ENCODE data around the gene KCNJ16. TPM values are rescaled to one million over a fixed set of nuclear protein-coding genes. Genes with fewer than 3 reads are reported as not detected.

KCNJ16 gene
- total RNA-seq, 1 donor from 2014 or later, result not detected

GRCh38 chr17:70049801-70050591, 25.0 kb upstream of the KCNJ16 start:
- no peak overlapping the region for H3K4me3 Mint-ChIP-seq
- H3K4me1 Mint-ChIP-seq (ENCODE audit: low read depth), result no peaks in the 10 kb centered on the region
- H3K9me3 Mint-ChIP-seq, result no peaks in the 10 kb centered on the region
- no peak overlapping the region for H3K27ac Mint-ChIP-seq
- DNase-seq (ENCODE audit: low spot score), result no peak
- no peaks in the 10 kb centered on the region for H3K27me3 Mint-ChIP-seq (ENCODE audit: insufficient read depth)
- intact Hi-C loops (cut with micrococcal nuclease), result no loop called here
- H3K36me3 Mint-ChIP-seq (ENCODE audit: low read depth), result no peaks in the 10 kb centered on the region

DNA sequence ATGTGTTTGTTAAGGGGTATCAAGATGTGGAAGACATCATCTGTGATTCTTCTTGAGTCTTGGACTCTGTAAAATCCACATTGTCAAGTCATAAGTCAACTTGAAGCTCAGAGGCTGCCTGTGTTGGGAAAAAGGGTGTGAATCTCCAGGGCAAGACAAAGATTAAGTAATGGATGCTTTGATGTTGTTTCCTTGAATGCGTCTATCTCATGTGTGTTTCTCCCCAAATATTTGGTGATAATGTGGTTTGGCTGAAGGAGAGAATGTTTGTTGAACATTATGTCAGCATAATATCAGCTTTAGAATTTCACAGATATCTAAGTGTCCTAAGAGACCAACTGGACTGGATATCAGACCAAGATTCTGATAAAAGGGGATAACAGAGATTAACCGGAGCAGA, 24.1 kb upstream of the KCNJ16 start:
- no peaks in the 10 kb centered on the region for H3K36me3 Mint-ChIP-seq (ENCODE audit: low read depth)
- H3K4me1 Mint-ChIP-seq (ENCODE audit: low read depth), result no peaks in the 10 kb centered on the region
- intact Hi-C loops (cut with micrococcal nuclease), result no loop called here
- no peak overlapping the region for H3K4me3 Mint-ChIP-seq
- no peaks in the 10 kb centered on the region for H3K27me3 Mint-ChIP-seq (ENCODE audit: insufficient read depth)
- no peak for DNase-seq (ENCODE audit: low spot score)
- H3K27ac Mint-ChIP-seq, result no peak overlapping the region
- H3K9me3 Mint-ChIP-seq, result no peaks in the 10 kb centered on the region

GRCh38 chr17:70053241-70054234, 21.5 kb upstream of the KCNJ16 start:
- no peak for DNase-seq (ENCODE audit: low spot score)
- Mint-ChIP-seq H3K36me3 (ENCODE audit: low read depth) (no peaks in the 10 kb centered on the region), H3K4me3 (no peak overlapping the region), H3K4me1 (ENCODE audit: low read depth) (no peaks in the 10 kb centered on the region), H3K27ac (no peak overlapping the region), H3K27me3 (ENCODE audit: insufficient read depth) (no peaks in the 10 kb centered on the region), H3K9me3 (no peaks in the 10 kb centered on the region)
- intact Hi-C loops (cut with micrococcal nuclease), result no loop called here

DNA sequence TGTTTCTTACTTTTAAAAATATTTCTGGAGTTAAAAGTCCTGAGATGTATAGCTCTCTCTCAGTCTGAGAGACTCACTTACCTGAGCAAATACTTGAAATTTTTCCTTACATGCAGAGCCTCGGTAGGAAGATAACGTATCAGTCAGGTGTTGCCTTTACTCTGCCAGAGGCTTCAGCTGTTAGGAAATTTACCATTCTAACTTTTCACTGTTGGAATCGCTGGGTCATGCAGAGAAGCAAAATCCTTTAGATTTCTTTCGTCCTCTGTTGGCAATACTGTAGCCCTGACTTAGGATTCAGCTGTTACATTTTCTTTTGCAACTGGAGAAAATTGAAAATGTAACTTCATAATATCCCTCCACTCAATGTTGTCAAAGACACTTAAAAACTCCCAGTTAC, 20.0 kb upstream of the KCNJ16 start:
- intact Hi-C loops (cut with micrococcal nuclease), result no loop called here
- peaks cover 6% of the 10 kb centered on the region for H3K4me1 Mint-ChIP-seq (ENCODE audit: low read depth)

DNA sequence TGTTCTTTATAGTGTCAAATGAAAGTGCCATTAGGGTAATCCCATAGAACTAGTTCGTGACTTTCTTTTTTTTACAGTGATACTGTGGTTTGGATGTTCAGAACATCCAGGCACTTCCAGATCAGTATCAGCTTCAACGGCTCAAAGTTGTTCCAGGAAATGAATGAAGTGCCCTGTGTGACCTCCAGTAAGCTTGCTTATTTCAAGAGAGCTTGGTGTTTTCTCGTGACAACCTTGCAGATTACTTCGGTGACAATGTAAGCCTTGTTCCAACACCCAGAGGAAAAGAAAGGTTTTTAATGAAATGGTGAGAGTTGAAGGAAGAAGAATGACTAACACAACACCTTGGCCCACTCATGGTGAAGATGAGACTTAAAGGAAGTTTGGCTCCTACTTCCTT, 16.0 kb upstream of the KCNJ16 start:
- no peaks in the 10 kb centered on the region for H3K36me3 Mint-ChIP-seq (ENCODE audit: low read depth)
- H3K4me1 Mint-ChIP-seq (ENCODE audit: low read depth), result peaks cover 6% of the 10 kb centered on the region
- intact Hi-C loops (cut with micrococcal nuclease), result no loop called here
- H3K27me3 Mint-ChIP-seq (ENCODE audit: insufficient read depth), result peaks cover 2% of the 10 kb centered on the region
- no peak for DNase-seq (ENCODE audit: low spot score)
- H3K9me3 Mint-ChIP-seq, result no peaks in the 10 kb centered on the region
- H3K27ac Mint-ChIP-seq, result no peak overlapping the region
- no peak overlapping the region for H3K4me3 Mint-ChIP-seq

More for the DNA sequence above, 20.0 kb upstream of the KCNJ16 start:
- Mint-ChIP-seq H3K9me3 (no peaks in the 10 kb centered on the region), H3K27ac (no peak overlapping the region), H3K36me3 (ENCODE audit: low read depth) (no peaks in the 10 kb centered on the region), H3K27me3 (ENCODE audit: insufficient read depth) (no peaks in the 10 kb centered on the region), H3K4me3 (no peak overlapping the region)
- no peak for DNase-seq (ENCODE audit: low spot score)

DNA sequence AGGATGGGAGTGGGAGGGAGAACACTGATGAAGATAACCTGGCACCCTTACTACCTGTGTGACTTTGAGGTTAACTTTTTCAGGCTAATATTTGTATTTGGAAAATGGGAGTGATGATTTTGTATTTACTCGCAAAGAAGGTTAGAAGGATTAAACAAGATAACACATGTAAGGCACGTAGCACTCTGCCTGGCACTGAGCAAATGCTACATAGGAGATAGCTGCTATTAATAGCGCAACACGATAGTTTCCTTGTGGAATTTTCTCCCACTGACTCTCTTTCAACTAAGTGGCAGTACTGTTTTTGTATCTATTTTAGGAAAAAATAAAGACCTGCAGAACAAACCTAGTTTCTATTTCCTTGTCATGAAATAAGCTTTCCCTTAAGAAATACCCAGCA, 15.4 kb upstream of the KCNJ16 start:
- H3K4me3 Mint-ChIP-seq, result no peak overlapping the region
- intact Hi-C loops (cut with micrococcal nuclease), result no loop called here
- H3K27me3 Mint-ChIP-seq (ENCODE audit: insufficient read depth), result peaks cover 2% of the 10 kb centered on the region
- H3K9me3 Mint-ChIP-seq, result no peaks in the 10 kb centered on the region
- H3K4me1 Mint-ChIP-seq (ENCODE audit: low read depth), result peaks cover 6% of the 10 kb centered on the region
- H3K27ac Mint-ChIP-seq, result no peak overlapping the region
- H3K36me3 Mint-ChIP-seq (ENCODE audit: low read depth), result no peaks in the 10 kb centered on the region
- no peak for DNase-seq (ENCODE audit: low spot score)

GRCh38 chr17:70060415-70060814, 14.6 kb upstream of the KCNJ16 start:
- Mint-ChIP-seq H3K4me1 (ENCODE audit: low read depth) (peaks cover 6% of the 10 kb centered on the region), H3K27me3 (ENCODE audit: insufficient read depth) (peaks cover 2% of the 10 kb centered on the region), H3K36me3 (ENCODE audit: low read depth) (no peaks in the 10 kb centered on the region), H3K4me3 (no peak overlapping the region), H3K27ac (no peak overlapping the region), H3K9me3 (no peaks in the 10 kb centered on the region)
- intact Hi-C loops (cut with micrococcal nuclease), result no loop called here
- no peak for DNase-seq (ENCODE audit: low spot score)

- Mint-ChIP-seq H3K27ac (no peak overlapping the region), H3K9me3 (no peaks in the 10 kb centered on the region), H3K27me3 (ENCODE audit: insufficient read depth) (no peaks in the 10 kb centered on the region), H3K4me3 (no peak overlapping the region), H3K36me3 (ENCODE audit: low read depth) (no peaks in the 10 kb centered on the region), H3K4me1 (ENCODE audit: low read depth) (no peaks in the 10 kb centered on the region)
- intact Hi-C loops (cut with micrococcal nuclease), result no loop called here
- DNase-seq (ENCODE audit: low spot score), result no peak
Measured at GRCh38 chr17:70067134-70067533, 7.9 kb upstream of the KCNJ16 start.

GRCh38 chr17:70070305-70071027, 4.6 kb upstream of the KCNJ16 start:
- DNase-seq (ENCODE audit: low spot score), result no peak
- no peaks in the 10 kb centered on the region for H3K9me3 Mint-ChIP-seq
- H3K4me1 Mint-ChIP-seq (ENCODE audit: low read depth), result no peaks in the 10 kb centered on the region
- no peak overlapping the region for H3K4me3 Mint-ChIP-seq
- H3K36me3 Mint-ChIP-seq (ENCODE audit: low read depth), result no peaks in the 10 kb centered on the region
- no peaks in the 10 kb centered on the region for H3K27me3 Mint-ChIP-seq (ENCODE audit: insufficient read depth)
- H3K27ac Mint-ChIP-seq, result no peak overlapping the region
- intact Hi-C loops (cut with micrococcal nuclease), result no loop called here

DNA sequence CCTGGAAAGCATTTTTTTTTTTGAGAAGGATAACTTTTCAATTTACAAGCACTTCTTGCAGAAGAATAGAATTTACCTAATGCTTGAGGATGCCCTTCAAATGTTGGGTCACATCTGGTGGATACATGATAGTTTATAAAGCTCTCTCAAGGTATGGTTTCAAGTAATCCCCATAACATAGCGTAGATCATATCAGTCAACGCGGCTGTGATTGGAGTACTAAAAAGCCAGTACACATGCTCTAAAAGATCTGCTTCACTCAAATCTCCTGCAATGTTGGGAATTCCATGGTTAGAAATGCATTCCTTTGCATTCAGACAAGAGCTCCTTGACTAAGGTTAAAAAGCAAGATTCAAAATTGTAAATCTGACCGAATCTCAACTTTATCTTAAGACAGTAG, 3.9 kb upstream of the KCNJ16 start:
- no peaks in the 10 kb centered on the region for H3K36me3 Mint-ChIP-seq (ENCODE audit: low read depth)
- intact Hi-C loops (cut with micrococcal nuclease), result no loop called here
- H3K27me3 Mint-ChIP-seq (ENCODE audit: insufficient read depth), result no peaks in the 10 kb centered on the region
- no peaks in the 10 kb centered on the region for H3K9me3 Mint-ChIP-seq
- no peaks in the 10 kb centered on the region for H3K4me1 Mint-ChIP-seq (ENCODE audit: low read depth)
- H3K27ac Mint-ChIP-seq, result no peak overlapping the region
- no peak for DNase-seq (ENCODE audit: low spot score)
- H3K4me3 Mint-ChIP-seq, result no peak overlapping the region

- no peak overlapping the region for H3K4me3 Mint-ChIP-seq
- no peak overlapping the region for H3K27ac Mint-ChIP-seq
- no peaks in the 10 kb centered on the region for H3K4me1 Mint-ChIP-seq (ENCODE audit: low read depth)
- no peak for DNase-seq (ENCODE audit: low spot score)
- no peaks in the 10 kb centered on the region for H3K27me3 Mint-ChIP-seq (ENCODE audit: insufficient read depth)
- intact Hi-C loops (cut with micrococcal nuclease), result no loop called here
- H3K9me3 Mint-ChIP-seq, result no peaks in the 10 kb centered on the region
- H3K36me3 Mint-ChIP-seq (ENCODE audit: low read depth), result no peaks in the 10 kb centered on the region
Measured at GRCh38 chr17:70071620-70072019, 3.4 kb upstream of the KCNJ16 start.

DNA sequence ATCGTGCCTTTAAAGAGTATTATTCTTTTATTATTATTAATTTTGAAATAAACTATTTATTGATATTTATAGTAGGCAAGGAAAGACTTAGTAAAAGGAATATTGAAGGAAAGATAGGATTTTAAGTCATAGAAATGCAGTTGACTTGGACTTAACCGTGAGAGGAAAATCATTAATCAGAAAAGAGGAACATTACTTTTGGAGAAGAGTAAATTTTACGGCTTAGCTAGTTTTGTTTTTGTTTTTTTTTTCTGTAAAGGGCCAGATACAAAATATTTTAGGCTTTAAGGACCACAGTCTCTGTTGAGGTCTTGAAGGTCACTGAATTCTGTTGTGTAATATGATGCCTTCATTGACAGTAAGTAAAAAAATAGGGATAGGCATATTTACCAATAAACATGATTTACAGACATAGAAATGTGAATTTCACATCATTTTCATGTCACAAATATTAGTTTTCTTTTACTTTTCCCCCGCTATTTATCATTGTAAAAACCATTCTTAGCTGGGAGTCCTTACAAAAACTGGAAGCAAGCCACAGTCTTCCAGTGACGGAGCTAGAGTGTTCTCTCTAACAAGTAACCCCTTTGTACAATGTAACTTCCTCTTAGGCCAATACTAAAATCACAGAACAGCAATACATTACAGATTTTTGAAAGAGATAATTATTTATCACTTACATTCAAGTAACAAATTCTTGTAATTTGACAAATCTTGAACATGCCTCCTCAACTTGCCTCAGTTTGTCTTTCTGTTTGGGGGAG, 2.3 kb upstream of the KCNJ16 start:
- H3K27me3 Mint-ChIP-seq (ENCODE audit: insufficient read depth), result no peaks in the 10 kb centered on the region
- no peaks in the 10 kb centered on the region for H3K9me3 Mint-ChIP-seq
- H3K27ac Mint-ChIP-seq, result no peak overlapping the region
- intact Hi-C loops (cut with micrococcal nuclease), result no loop called here
- no peaks in the 10 kb centered on the region for H3K36me3 Mint-ChIP-seq (ENCODE audit: low read depth)
- H3K4me1 Mint-ChIP-seq (ENCODE audit: low read depth), result no peaks in the 10 kb centered on the region
- no peak overlapping the region for H3K4me3 Mint-ChIP-seq
- no peak for DNase-seq (ENCODE audit: low spot score)
